GM18861 (cell line): ENCODE measurements around the gene GAK.

ENCODE experiments used
- ATAC-seq: cut with Tn5 transposase; IDR thresholded peaks from one replicate; pipeline ENCODE4 v1.9.1; 2021; ENCODE audit not compliant: unreplicated experiment

Gene GAK

GRCh38 chr4:833156-833555 lies 99.0 kb downstream of the GAK start:
- no peak for ATAC-seq

- ATAC-seq: no peak
These were observed 99.6 kb downstream of the GAK start for GRCh38 chr4:832536-832935.

GRCh38 chr4:832108-832507 lies 100.0 kb downstream of the GAK start:
- ATAC-seq: no peak

- no peak for ATAC-seq
These were observed 100.7 kb downstream of the GAK start for GRCh38 chr4:831483-831805.

- no peak for ATAC-seq
These were observed 101.3 kb downstream of the GAK start for GRCh38 chr4:830601-831482.

GRCh38 chr4:829761-830600 lies 102.1 kb downstream of the GAK start:
- ATAC-seq: no peak

- ATAC-seq: no peak
These were observed 102.8 kb downstream of the GAK start for GRCh38 chr4:829291-829690.

- ATAC-seq: no peak
These were observed 103.4 kb downstream of the GAK start for GRCh38 chr4:828641-829271.

- no peak for ATAC-seq
These were observed 104.7 kb downstream of the GAK start for GRCh38 chr4:827209-828081.

GRCh38 chr4:826508-827208 lies 105.5 kb downstream of the GAK start:
- ATAC-seq: no peak

GRCh38 chr4:825971-826330 lies 106.2 kb downstream of the GAK start, which contains the start of gene CPLX1:
TSS of gene CPLX1 (minus strand) at chr4:826129. CDS start at chr4:824522, 1,607 bp downstream.
- no peak for ATAC-seq

- no peak for ATAC-seq
These were observed 106.8 kb downstream of the GAK start for GRCh38 chr4:825063-825970.

GRCh38 chr4:824461-825062 lies 107.6 kb downstream of the GAK start:
- ATAC-seq: no peak

- no peak for ATAC-seq
These were observed 108.2 kb downstream of the GAK start for GRCh38 chr4:823761-824460.

- ATAC-seq: no peak
These were observed 108.8 kb downstream of the GAK start for GRCh38 chr4:823176-823760.

- no peak for ATAC-seq
These were observed 109.5 kb downstream of the GAK start for GRCh38 chr4:822361-823175.

- no peak for ATAC-seq
These were observed 110.5 kb downstream of the GAK start for GRCh38 chr4:821631-822030.
